Upper lobe of left lung (tissue), 4 donors: ENCODE results near the gene ELMOD2.

Source experiments
- POLR2A ChIP-seq, 4 donors: fragments of 450-650 bp; IDR thresholded peaks; one replicate each; pipeline ENCODE4 v1.5.1; 2016 to 2017; ENCODE audit warnings: antibody characterized with exemption in 4 of 4, mild to moderate bottlenecking in 2 of 4
- TF ChIP-seq, protein P1 (sequence below), 6 experiments: fragments of 450-650 bp in 4 of 6; fragments of 200-600 bp in 2 of 6; sonication (generic) in 2 of 6; IDR thresholded peaks; one replicate each; pipeline ENCODE4 v1.5.1; 2016 to 2019; ENCODE audit warnings: antibody characterized with exemption in 6 of 6

- TF ChIP-seq, protein P1, sequence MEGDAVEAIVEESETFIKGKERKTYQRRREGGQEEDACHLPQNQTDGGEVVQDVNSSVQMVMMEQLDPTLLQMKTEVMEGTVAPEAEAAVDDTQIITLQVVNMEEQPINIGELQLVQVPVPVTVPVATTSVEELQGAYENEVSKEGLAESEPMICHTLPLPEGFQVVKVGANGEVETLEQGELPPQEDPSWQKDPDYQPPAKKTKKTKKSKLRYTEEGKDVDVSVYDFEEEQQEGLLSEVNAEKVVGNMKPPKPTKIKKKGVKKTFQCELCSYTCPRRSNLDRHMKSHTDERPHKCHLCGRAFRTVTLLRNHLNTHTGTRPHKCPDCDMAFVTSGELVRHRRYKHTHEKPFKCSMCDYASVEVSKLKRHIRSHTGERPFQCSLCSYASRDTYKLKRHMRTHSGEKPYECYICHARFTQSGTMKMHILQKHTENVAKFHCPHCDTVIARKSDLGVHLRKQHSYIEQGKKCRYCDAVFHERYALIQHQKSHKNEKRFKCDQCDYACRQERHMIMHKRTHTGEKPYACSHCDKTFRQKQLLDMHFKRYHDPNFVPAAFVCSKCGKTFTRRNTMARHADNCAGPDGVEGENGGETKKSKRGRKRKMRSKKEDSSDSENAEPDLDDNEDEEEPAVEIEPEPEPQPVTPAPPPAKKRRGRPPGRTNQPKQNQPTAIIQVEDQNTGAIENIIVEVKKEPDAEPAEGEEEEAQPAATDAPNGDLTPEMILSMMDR (IDR thresholded peaks at IDR 0.05): no peak
- TF ChIP-seq POLR2A (IDR thresholded peaks at IDR 0.05): no peak
Measured at GRCh38 chr4:140504261-140504660, 19.7 kb upstream of the ELMOD2 start.
